ENCODE data around the gene BCAS1. TPM values are rescaled to one million over a fixed set of nuclear protein-coding genes. Genes with fewer than 3 reads are reported as not detected.
A peak's percentile ranks its signal among the peaks of the same experiment; 100 is the strongest.

Gene BCAS1
- polyA plus RNA-seq (2013): 0.04 TPM in 1 of 2 replicates, not detected in the other

GRCh38 chr20:54070187-54070987, at the start of gene BCAS1:
Gene BCAS1 (minus strand): TSS chr20:54070594. CDS start chr20:54058718, 11,876 bp downstream.
- H2BK5ac ChIP-seq (ENCODE audit: low read depth, low read length, poor library complexity): no peak within 1 kb of the TSS
- H4K12ac ChIP-seq (ENCODE audit: low read depth, low read length): no peak within 1 kb of the TSS
- H4K8ac ChIP-seq (ENCODE audit: low read depth, low read length): no peak within 1 kb of the TSS
- no peak within 1 kb of the TSS for H2BK120ac ChIP-seq (ENCODE audit: insufficient read depth, low read length, poor library complexity)
- H3K4me2 ChIP-seq (ENCODE audit: low read length): no peak within 1 kb of the TSS
- H4K91ac ChIP-seq (ENCODE audit: low read depth, low read length): no peak within 1 kb of the TSS
- no peak within 1 kb of the TSS for H3K4me3 ChIP-seq (ENCODE audit: low read depth, low read length)
- H3K27ac ChIP-seq (ENCODE audit: low read depth, low read length): no peak within 1 kb of the TSS
- no peak within 1 kb of the TSS for H3K4ac ChIP-seq (ENCODE audit: low read depth, low read length)
- DNase-seq: no peak
- H3K14ac ChIP-seq (ENCODE audit: low read length): no peak within 1 kb of the TSS
- H3K23ac ChIP-seq (ENCODE audit: low read length): no peak within 1 kb of the TSS
- H3K9ac ChIP-seq (ENCODE audit: low read length): no peak within 1 kb of the TSS
- H3K27me3 ChIP-seq (ENCODE audit: insufficient read depth, low read length): no peaks in the 10 kb centered on the region
- no peak within 1 kb of the TSS for H2BK12ac ChIP-seq (ENCODE audit: low read length)
- no peak within 1 kb of the TSS for H3K18ac ChIP-seq (ENCODE audit: low read length)
- no peaks in the 10 kb centered on the region for H3K36me3 ChIP-seq (ENCODE audit: control insufficient read depth in 1 of 2, insufficient read depth in 2 of 2, low read length in 2 of 2)
- no CpG with 5 or more reads among the region's 11 CpGs for WGBS (ENCODE audit: extremely low coverage, insufficient coverage, insufficient read length)
- H3K4me1 ChIP-seq (ENCODE audit: control insufficient read depth in 1 of 2, insufficient read depth in 2 of 2, low read length in 2 of 2): peaks cover 0 to 3% of the 10 kb centered on the region in 2 experiments
- no peak within 1 kb of the TSS for H2AK5ac ChIP-seq (ENCODE audit: low read length)
- H2AFZ ChIP-seq (ENCODE audit: insufficient read depth, low read length, poor library complexity): no peak within 1 kb of the TSS
- H3K79me2 ChIP-seq (ENCODE audit: control insufficient read depth, insufficient read depth, low read length, poor library complexity): no peaks in the 10 kb centered on the region
- no peaks in the 10 kb centered on the region for H3K79me1 ChIP-seq (ENCODE audit: low read length)
- no peaks in the 10 kb centered on the region for H3K9me3 ChIP-seq (ENCODE audit: insufficient read depth, low read depth, low read length)

- no peak overlapping the region for H2BK5ac ChIP-seq (ENCODE audit: low read depth, low read length, poor library complexity)
- no peak overlapping the region for H3K18ac ChIP-seq (ENCODE audit: low read length)
- DNase-seq: no peak
- H3K4me3 ChIP-seq (ENCODE audit: low read depth, low read length): no peak overlapping the region
- H2BK120ac ChIP-seq (ENCODE audit: insufficient read depth, low read length, poor library complexity): peak overlapping the region; percentile 49
- H2AK5ac ChIP-seq (ENCODE audit: low read length): no peak overlapping the region
- H3K79me2 ChIP-seq (ENCODE audit: control insufficient read depth, insufficient read depth, low read length, poor library complexity): peaks cover 2% of the 10 kb centered on the region
- peaks cover 6 to 9% of the 10 kb centered on the region in 2 experiments for H3K4me1 ChIP-seq (ENCODE audit: control insufficient read depth in 1 of 2, insufficient read depth in 2 of 2, low read length in 2 of 2)
- no peak overlapping the region for H3K27ac ChIP-seq (ENCODE audit: low read depth, low read length)
- H3K9ac ChIP-seq (ENCODE audit: low read length): no peak overlapping the region
- H3K36me3 ChIP-seq (ENCODE audit: control insufficient read depth in 1 of 2, insufficient read depth in 2 of 2, low read length in 2 of 2): no peaks in the 10 kb centered on the region
- H3K9me3 ChIP-seq (ENCODE audit: insufficient read depth, low read depth, low read length): no peaks in the 10 kb centered on the region
- no peak overlapping the region for H4K12ac ChIP-seq (ENCODE audit: low read depth, low read length)
- H2BK12ac ChIP-seq (ENCODE audit: low read length): peak overlapping the region; percentile 8
- peak overlapping the region; percentile 75 for H4K91ac ChIP-seq (ENCODE audit: low read depth, low read length)
- H3K79me1 ChIP-seq (ENCODE audit: low read length): peaks cover 22% of the 10 kb centered on the region
- no peak overlapping the region for H3K4me2 ChIP-seq (ENCODE audit: low read length)
- no peak overlapping the region for H4K8ac ChIP-seq (ENCODE audit: low read depth, low read length)
- no peak overlapping the region for H2AFZ ChIP-seq (ENCODE audit: insufficient read depth, low read length, poor library complexity)
- no peak overlapping the region for H3K23ac ChIP-seq (ENCODE audit: low read length)
- no peak overlapping the region for H3K4ac ChIP-seq (ENCODE audit: low read depth, low read length)
- H3K14ac ChIP-seq (ENCODE audit: low read length): peak overlapping the region; percentile 52
- H3K27me3 ChIP-seq (ENCODE audit: insufficient read depth, low read length): no peaks in the 10 kb centered on the region
- WGBS (ENCODE audit: extremely low coverage, insufficient coverage, insufficient read length): no CpG with 5 or more reads among the region's 2 CpGs
These were observed 49.4 kb upstream of the BCAS1 start for GRCh38 chr20:54119744-54120143.

- Histone ChIP-seq H3K36me3 (ENCODE audit: control insufficient read depth in 1 of 2, insufficient read depth in 2 of 2, low read length in 2 of 2) (no peaks in the 10 kb centered on the region), H3K18ac (ENCODE audit: low read length) (no peak overlapping the region), H3K14ac (ENCODE audit: low read length) (no peak overlapping the region), H2BK12ac (ENCODE audit: low read length) (no peak overlapping the region), H3K27me3 (ENCODE audit: insufficient read depth, low read length) (no peaks in the 10 kb centered on the region), H3K9ac (ENCODE audit: low read length) (no peak overlapping the region), H3K79me1 (ENCODE audit: low read length) (peaks cover 21% of the 10 kb centered on the region), H2AK5ac (ENCODE audit: low read length) (no peak overlapping the region), H4K91ac (ENCODE audit: low read depth, low read length) (peak overlapping the region; percentile 19), H2BK120ac (ENCODE audit: insufficient read depth, low read length, poor library complexity) (no peak overlapping the region), H3K9me3 (ENCODE audit: insufficient read depth, low read depth, low read length) (no peaks in the 10 kb centered on the region), H3K4me1 (ENCODE audit: control insufficient read depth in 1 of 2, insufficient read depth in 2 of 2, low read length in 2 of 2) (peaks cover 6 to 7% of the 10 kb centered on the region in 2 experiments), H3K4me2 (ENCODE audit: low read length) (no peak overlapping the region), H3K4me3 (ENCODE audit: low read depth, low read length) (no peak overlapping the region), H3K27ac (ENCODE audit: low read depth, low read length) (no peak overlapping the region), H4K12ac (ENCODE audit: low read depth, low read length) (no peak overlapping the region), H3K79me2 (ENCODE audit: control insufficient read depth, insufficient read depth, low read length, poor library complexity) (peaks cover 2% of the 10 kb centered on the region), H3K4ac (ENCODE audit: low read depth, low read length) (no peak overlapping the region), H4K8ac (ENCODE audit: low read depth, low read length) (no peak overlapping the region), H2AFZ (ENCODE audit: insufficient read depth, low read length, poor library complexity) (no peak overlapping the region), H2BK5ac (ENCODE audit: low read depth, low read length, poor library complexity) (no peak overlapping the region), H3K23ac (ENCODE audit: low read length) (no peak overlapping the region)
- no CpG with 5 or more reads among the region's 9 CpGs for WGBS (ENCODE audit: extremely low coverage, insufficient coverage, insufficient read length)
- peak; percentile 62 to 87 for DNase-seq
These were observed 48.0 kb upstream of the BCAS1 start for GRCh38 chr20:54118220-54119001.

- no CpG with 5 or more reads among the region's 4 CpGs for WGBS (ENCODE audit: extremely low coverage, insufficient coverage, insufficient read length)
- H3K79me1 ChIP-seq (ENCODE audit: low read length): peaks cover 11% of the 10 kb centered on the region
- H3K27ac ChIP-seq (ENCODE audit: low read depth, low read length): no peak overlapping the region
These were observed 46.3 kb upstream of the BCAS1 start for GRCh38 chr20:54116550-54117235.

More at GRCh38 chr20:54116550-54117235, 46.3 kb upstream of the BCAS1 start:
- H3K4ac ChIP-seq (ENCODE audit: low read depth, low read length): no peak overlapping the region
- no peak for DNase-seq
- H3K36me3 ChIP-seq (ENCODE audit: control insufficient read depth in 1 of 2, insufficient read depth in 2 of 2, low read length in 2 of 2): no peaks in the 10 kb centered on the region
- no peaks in the 10 kb centered on the region for H3K27me3 ChIP-seq (ENCODE audit: insufficient read depth, low read length)
- H2BK120ac ChIP-seq (ENCODE audit: insufficient read depth, low read length, poor library complexity): no peak overlapping the region
- no peaks in the 10 kb centered on the region for H3K9me3 ChIP-seq (ENCODE audit: insufficient read depth, low read depth, low read length)
- H3K23ac ChIP-seq (ENCODE audit: low read length): no peak overlapping the region
- no peak overlapping the region for H2AFZ ChIP-seq (ENCODE audit: insufficient read depth, low read length, poor library complexity)
- H2BK5ac ChIP-seq (ENCODE audit: low read depth, low read length, poor library complexity): no peak overlapping the region
- no peak overlapping the region for H3K4me3 ChIP-seq (ENCODE audit: low read depth, low read length)
- no peak overlapping the region for H3K14ac ChIP-seq (ENCODE audit: low read length)
- no peak overlapping the region for H4K8ac ChIP-seq (ENCODE audit: low read depth, low read length)
- H4K91ac ChIP-seq (ENCODE audit: low read depth, low read length): no peak overlapping the region
- no peak overlapping the region for H3K4me2 ChIP-seq (ENCODE audit: low read length)
- no peak overlapping the region for H4K12ac ChIP-seq (ENCODE audit: low read depth, low read length)
- H3K18ac ChIP-seq (ENCODE audit: low read length): no peak overlapping the region
- H2BK12ac ChIP-seq (ENCODE audit: low read length): no peak overlapping the region
- no peak overlapping the region for H2AK5ac ChIP-seq (ENCODE audit: low read length)
- H3K79me2 ChIP-seq (ENCODE audit: control insufficient read depth, insufficient read depth, low read length, poor library complexity): no peaks in the 10 kb centered on the region
- H3K9ac ChIP-seq (ENCODE audit: low read length): no peak overlapping the region
- H3K4me1 ChIP-seq (ENCODE audit: control insufficient read depth in 1 of 2, insufficient read depth in 2 of 2, low read length in 2 of 2): peaks cover 0 to 2% of the 10 kb centered on the region in 2 experiments

Measured in trophoblast cell (in vitro differentiated cells and primary cell).